Suprapubic skin (tissue), 4 donors: ENCODE measurements around the gene NTPCR. TPM values are rescaled to one million over a fixed set of nuclear protein-coding genes. Genes with fewer than 3 reads are reported as not detected.
"Not testable (repeated sequence)": the region's sequence is repeated elsewhere in the genome, so short reads cannot be mapped to it uniquely, and the experiment has no call there.

ENCODE experiments used
- DNase-seq, 2 donors: peaks; one replicate each; pipeline ENCODE4 v3.0.0-alpha.2; 2019; ENCODE audit warnings: low spot score in 2 of 2
- H3K27ac ChIP-seq: fragments of 200-600 bp; sonication (generic); one replicate; pipeline ENCODE4 v1.5.1; 2019
- H3K27me3 ChIP-seq: fragments of 200-600 bp; sonication (generic); one replicate; pipeline ENCODE4 v1.5.1; 2019
- H3K36me3 ChIP-seq: fragments of 200-600 bp; sonication (generic); one replicate; pipeline ENCODE4 v1.5.1; 2019
- H3K4me1 ChIP-seq: fragments of 200-600 bp; sonication (generic); one replicate; pipeline ENCODE4 v1.5.1; 2019
- H3K4me3 ChIP-seq: fragments of 200-600 bp; sonication (generic); one replicate; pipeline ENCODE4 v1.5.1; 2019; ENCODE audit warnings: mild to moderate bottlenecking
- H3K9me3 ChIP-seq: fragments of 200-600 bp; sonication (generic); one replicate; pipeline ENCODE4 v1.5.1; 2019
- CTCF ChIP-seq, 2 donors: fragments of 200-600 bp in 1 of 2; fragments of 450-650 bp in 1 of 2; sonication (generic) in 1 of 2; IDR thresholded peaks; one replicate each; pipeline ENCODE4 v1.5.1; 2016 to 2019; ENCODE audit warnings: antibody characterized with exemption in 2 of 2, mild to moderate bottlenecking in 1 of 2, moderate library complexity in 1 of 2
- EP300 ChIP-seq: sonication (generic); formaldehyde crosslinking; IDR thresholded peaks from one replicate; pipeline ENCODE4 v1.6.1; 2017; ENCODE audit warnings: antibody characterized with exemption
- POLR2A ChIP-seq, 2 donors: fragments of 450-650 bp; IDR thresholded peaks; one replicate each; pipeline ENCODE4 v1.6.1; 2017; ENCODE audit warnings: antibody characterized with exemption in 2 of 2, mild to moderate bottlenecking in 2 of 2, moderate library complexity in 2 of 2
- POLR2AphosphoS5 ChIP-seq, 3 donors: sonication (generic); formaldehyde crosslinking; IDR thresholded peaks; one replicate each; pipeline ENCODE4 v1.6.1; 2017; ENCODE audit warnings: antibody characterized with exemption in 3 of 3
- WGBS: methylation state at CpG from one replicate; pipeline ENCODE4 v1.1.5; 2018; 5-methylcytosine and 5-hydroxymethylcytosine counted together
- total RNA-seq, 4 donors: library from RNA; depleted of rRNA; stranded (reverse); fragments of >200 nt; gene quantifications; one replicate each; pipeline ENCODE4 v1.1.0, GENCODE V29; 2016

Gene NTPCR
- total RNA-seq, 4 donors from 2014 or later = 18.6 to 35.9 (median 28.4) TPM

- no peak for TF ChIP-seq POLR2A (IDR thresholded peaks at IDR 0.05)
- no peak for TF ChIP-seq EP300
- TF ChIP-seq CTCF (IDR thresholded peaks at IDR 0.05) = no peak
- no peak for TF ChIP-seq POLR2AphosphoS5 (IDR thresholded peaks at IDR 0.05)
- Histone ChIP-seq H3K9me3 (no peaks in the 10 kb centered on the region), H3K36me3 (no peaks in the 10 kb centered on the region), H3K27me3 (no peaks in the 10 kb centered on the region), H3K4me1 (no peaks in the 10 kb centered on the region), H3K27ac (no peak overlapping the region), H3K4me3 (no peak overlapping the region)
- WGBS = 83% methylated on average over 5 of the region's 5 CpGs
- no peak for DNase-seq
Measured at GRCh38 chr1:232925421-232926220, 24.8 kb upstream of the NTPCR start.

- H3K36me3 ChIP-seq, H3K9me3 ChIP-seq, H3K4me3 ChIP-seq, H3K27ac ChIP-seq, H3K27me3 ChIP-seq, DNase-seq, H3K4me1 ChIP-seq: not testable (repeated sequence)
- WGBS = 87% methylated on average over 6 of the region's 6 CpGs
Measured at GRCh38 chr1:232927166-232927565, 23.2 kb upstream of the NTPCR start.

- TF ChIP-seq POLR2AphosphoS5 (IDR thresholded peaks at IDR 0.05) = no peak
- TF ChIP-seq POLR2A (IDR thresholded peaks at IDR 0.05) = no peak
- TF ChIP-seq CTCF (IDR thresholded peaks at IDR 0.05) = no peak
- no peak for TF ChIP-seq EP300
- 82% methylated on average over 4 of the region's 4 CpGs for WGBS
Measured at GRCh38 chr1:232927830-232928505, 22.4 kb upstream of the NTPCR start.

GRCh38 chr1:232932486-232933425 lies 17.7 kb upstream of the NTPCR start:
- no peak for TF ChIP-seq POLR2A (IDR thresholded peaks at IDR 0.05)
- no peak for TF ChIP-seq CTCF (IDR thresholded peaks at IDR 0.05)
- no peak for TF ChIP-seq EP300
- TF ChIP-seq POLR2AphosphoS5 (IDR thresholded peaks at IDR 0.05) = no peak
- Histone ChIP-seq H3K36me3 (no peaks in the 10 kb centered on the region), H3K27ac (no peak overlapping the region), H3K27me3 (no peaks in the 10 kb centered on the region), H3K9me3 (no peaks in the 10 kb centered on the region), H3K4me1 (peaks cover 3% of the 10 kb centered on the region), H3K4me3 (no peak overlapping the region)
- WGBS = 92% methylated on average over 3 of the region's 3 CpGs
- no peak for DNase-seq

More at GRCh38 chr1:232927830-232928505, 22.4 kb upstream of the NTPCR start:
- H3K9me3 ChIP-seq = no peaks in the 10 kb centered on the region
- H3K4me1 ChIP-seq = no peaks in the 10 kb centered on the region
- no peak for DNase-seq
- no peaks in the 10 kb centered on the region for H3K27me3 ChIP-seq
- H3K36me3 ChIP-seq = no peaks in the 10 kb centered on the region
- no peak overlapping the region for H3K27ac ChIP-seq
- H3K4me3 ChIP-seq = no peak overlapping the region

GRCh38 chr1:232936941-232937340 lies 13.5 kb upstream of the NTPCR start:
- Histone ChIP-seq H3K4me3 (no peak overlapping the region), H3K9me3 (no peaks in the 10 kb centered on the region), H3K27me3 (no peaks in the 10 kb centered on the region), H3K36me3 (no peaks in the 10 kb centered on the region), H3K27ac (no peak overlapping the region), H3K4me1 (peaks cover 5% of the 10 kb centered on the region)
- 82% methylated on average over 6 of the region's 6 CpGs for WGBS
- TF ChIP-seq EP300 = no peak
- TF ChIP-seq CTCF (IDR thresholded peaks at IDR 0.05) = no peak
- TF ChIP-seq POLR2AphosphoS5 (IDR thresholded peaks at IDR 0.05) = no peak
- no peak for TF ChIP-seq POLR2A (IDR thresholded peaks at IDR 0.05)
- DNase-seq = no peak
